ENCODE measurements around the gene MOB3A. TPM values are rescaled to one million over a fixed set of nuclear protein-coding genes. Genes with fewer than 3 reads are reported as not detected.

Gene MOB3A
- total and polyA plus RNA-seq, 9 of the 15 experiments (the other 6 are each of a cell fraction or from before 2014, with no cell fraction given), result 1.1 to 24.1 (median 6.0) TPM

- TF ChIP-seq, protein P1, sequence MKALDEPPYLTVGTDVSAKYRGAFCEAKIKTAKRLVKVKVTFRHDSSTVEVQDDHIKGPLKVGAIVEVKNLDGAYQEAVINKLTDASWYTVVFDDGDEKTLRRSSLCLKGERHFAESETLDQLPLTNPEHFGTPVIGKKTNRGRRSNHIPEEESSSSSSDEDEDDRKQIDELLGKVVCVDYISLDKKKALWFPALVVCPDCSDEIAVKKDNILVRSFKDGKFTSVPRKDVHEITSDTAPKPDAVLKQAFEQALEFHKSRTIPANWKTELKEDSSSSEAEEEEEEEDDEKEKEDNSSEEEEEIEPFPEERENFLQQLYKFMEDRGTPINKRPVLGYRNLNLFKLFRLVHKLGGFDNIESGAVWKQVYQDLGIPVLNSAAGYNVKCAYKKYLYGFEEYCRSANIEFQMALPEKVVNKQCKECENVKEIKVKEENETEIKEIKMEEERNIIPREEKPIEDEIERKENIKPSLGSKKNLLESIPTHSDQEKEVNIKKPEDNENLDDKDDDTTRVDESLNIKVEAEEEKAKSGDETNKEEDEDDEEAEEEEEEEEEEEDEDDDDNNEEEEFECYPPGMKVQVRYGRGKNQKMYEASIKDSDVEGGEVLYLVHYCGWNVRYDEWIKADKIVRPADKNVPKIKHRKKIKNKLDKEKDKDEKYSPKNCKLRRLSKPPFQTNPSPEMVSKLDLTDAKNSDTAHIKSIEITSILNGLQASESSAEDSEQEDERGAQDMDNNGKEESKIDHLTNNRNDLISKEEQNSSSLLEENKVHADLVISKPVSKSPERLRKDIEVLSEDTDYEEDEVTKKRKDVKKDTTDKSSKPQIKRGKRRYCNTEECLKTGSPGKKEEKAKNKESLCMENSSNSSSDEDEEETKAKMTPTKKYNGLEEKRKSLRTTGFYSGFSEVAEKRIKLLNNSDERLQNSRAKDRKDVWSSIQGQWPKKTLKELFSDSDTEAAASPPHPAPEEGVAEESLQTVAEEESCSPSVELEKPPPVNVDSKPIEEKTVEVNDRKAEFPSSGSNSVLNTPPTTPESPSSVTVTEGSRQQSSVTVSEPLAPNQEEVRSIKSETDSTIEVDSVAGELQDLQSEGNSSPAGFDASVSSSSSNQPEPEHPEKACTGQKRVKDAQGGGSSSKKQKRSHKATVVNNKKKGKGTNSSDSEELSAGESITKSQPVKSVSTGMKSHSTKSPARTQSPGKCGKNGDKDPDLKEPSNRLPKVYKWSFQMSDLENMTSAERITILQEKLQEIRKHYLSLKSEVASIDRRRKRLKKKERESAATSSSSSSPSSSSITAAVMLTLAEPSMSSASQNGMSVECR (CRISPR knock-in tag; IDR thresholded peaks at IDR 0.05), result no peak
- TF ChIP-seq, protein P2, sequence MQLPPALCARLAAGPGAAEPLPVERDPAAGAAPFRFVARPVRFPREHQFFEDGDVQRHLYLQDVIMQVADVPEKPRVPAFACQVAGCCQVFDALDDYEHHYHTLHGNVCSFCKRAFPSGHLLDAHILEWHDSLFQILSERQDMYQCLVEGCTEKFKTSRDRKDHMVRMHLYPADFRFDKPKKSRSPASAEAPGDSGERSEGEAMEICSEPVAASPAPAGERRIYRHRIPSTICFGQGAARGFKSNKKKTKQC (CRISPR knock-in tag; IDR thresholded peaks at IDR 0.05), result no peak
- no peak for TF ChIP-seq NFIX (CRISPR knock-in tag; IDR thresholded peaks at IDR 0.05; ENCODE audit: low read depth)
- TF ChIP-seq NR2C1 (IDR thresholded peaks at IDR 0.05), result no peak
- no peak for TF ChIP-seq NR2C1 (tag; IDR thresholded peaks at IDR 0.05)
- no peak for TF ChIP-seq SMARCA5 (IDR thresholded peaks at IDR 0.05)
- no peak for TF ChIP-seq ZNF766 (CRISPR knock-in tag; conservative IDR thresholded peaks at IDR 0.05)
- TF ChIP-seq SMC3 (conservative IDR thresholded peaks at IDR 0.05; ENCODE audit: insufficient read depth, low read depth, low read length), result no peak
- no peak for TF ChIP-seq PML (IDR thresholded peaks at IDR 0.05; ENCODE audit: low read length)
- TF ChIP-seq PCBP1 (IDR thresholded peaks at IDR 0.05; ENCODE audit: low read depth, low read length, poor library complexity, severe bottlenecking), result peak; percentile 19
- no peak for TF ChIP-seq GTF2F1 (IDR thresholded peaks at IDR 0.05; ENCODE audit: low read depth, low read length)
- TF ChIP-seq ZNF695 (CRISPR knock-in tag; IDR thresholded peaks at IDR 0.05), result no peak
- no peak for TF ChIP-seq STAT5B (CRISPR knock-in tag; IDR thresholded peaks at IDR 0.05)
- TF ChIP-seq, protein P3, sequence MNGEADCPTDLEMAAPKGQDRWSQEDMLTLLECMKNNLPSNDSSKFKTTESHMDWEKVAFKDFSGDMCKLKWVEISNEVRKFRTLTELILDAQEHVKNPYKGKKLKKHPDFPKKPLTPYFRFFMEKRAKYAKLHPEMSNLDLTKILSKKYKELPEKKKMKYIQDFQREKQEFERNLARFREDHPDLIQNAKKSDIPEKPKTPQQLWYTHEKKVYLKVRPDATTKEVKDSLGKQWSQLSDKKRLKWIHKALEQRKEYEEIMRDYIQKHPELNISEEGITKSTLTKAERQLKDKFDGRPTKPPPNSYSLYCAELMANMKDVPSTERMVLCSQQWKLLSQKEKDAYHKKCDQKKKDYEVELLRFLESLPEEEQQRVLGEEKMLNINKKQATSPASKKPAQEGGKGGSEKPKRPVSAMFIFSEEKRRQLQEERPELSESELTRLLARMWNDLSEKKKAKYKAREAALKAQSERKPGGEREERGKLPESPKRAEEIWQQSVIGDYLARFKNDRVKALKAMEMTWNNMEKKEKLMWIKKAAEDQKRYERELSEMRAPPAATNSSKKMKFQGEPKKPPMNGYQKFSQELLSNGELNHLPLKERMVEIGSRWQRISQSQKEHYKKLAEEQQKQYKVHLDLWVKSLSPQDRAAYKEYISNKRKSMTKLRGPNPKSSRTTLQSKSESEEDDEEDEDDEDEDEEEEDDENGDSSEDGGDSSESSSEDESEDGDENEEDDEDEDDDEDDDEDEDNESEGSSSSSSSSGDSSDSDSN (IDR thresholded peaks at IDR 0.05; ENCODE audit: borderline replicate concordance in 1 of 2, low read depth in 2 of 2, low read length in 2 of 2), result peak in 1 of 2 experiments; percentile 7; a peak in 1 of 4 replicates
- no peak for TF ChIP-seq NR3C1 (CRISPR knock-in tag; IDR thresholded peaks at IDR 0.05)
- no peak for TF ChIP-seq DLX4 (CRISPR knock-in tag; IDR thresholded peaks at IDR 0.05)
- TF ChIP-seq, protein P4, sequence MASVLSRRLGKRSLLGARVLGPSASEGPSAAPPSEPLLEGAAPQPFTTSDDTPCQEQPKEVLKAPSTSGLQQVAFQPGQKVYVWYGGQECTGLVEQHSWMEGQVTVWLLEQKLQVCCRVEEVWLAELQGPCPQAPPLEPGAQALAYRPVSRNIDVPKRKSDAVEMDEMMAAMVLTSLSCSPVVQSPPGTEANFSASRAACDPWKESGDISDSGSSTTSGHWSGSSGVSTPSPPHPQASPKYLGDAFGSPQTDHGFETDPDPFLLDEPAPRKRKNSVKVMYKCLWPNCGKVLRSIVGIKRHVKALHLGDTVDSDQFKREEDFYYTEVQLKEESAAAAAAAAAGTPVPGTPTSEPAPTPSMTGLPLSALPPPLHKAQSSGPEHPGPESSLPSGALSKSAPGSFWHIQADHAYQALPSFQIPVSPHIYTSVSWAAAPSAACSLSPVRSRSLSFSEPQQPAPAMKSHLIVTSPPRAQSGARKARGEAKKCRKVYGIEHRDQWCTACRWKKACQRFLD (CRISPR knock-in tag; IDR thresholded peaks at IDR 0.05), result no peak
- TF ChIP-seq XRCC4 (IDR thresholded peaks at IDR 0.05; ENCODE audit: extremely low read depth, insufficient read depth, insufficient read length), result no peak
- no peak for TF ChIP-seq ZNF764 (CRISPR knock-in tag; IDR thresholded peaks at IDR 0.05; ENCODE audit: low read depth)
Measured at GRCh38 chr19:2042485-2043250, 53.5 kb downstream of the MOB3A start (continued).

Measured in K562 (cell line).